ENCODE measurements around the gene PTPN4. TPM values are rescaled to one million over a fixed set of nuclear protein-coding genes. Genes with fewer than 3 reads are reported as not detected.
"Not testable (repeated sequence)": the region's sequence is repeated elsewhere in the genome, so short reads cannot be mapped to it uniquely, and the experiment has no call there.

Gene PTPN4
- total RNA-seq, 1 donor from 2014 or later = 47.2 TPM

- DNase-seq (ENCODE audit: low spot score) = not testable (repeated sequence)
Measured at GRCh38 chr2:119804409-119804808, 44.7 kb downstream of the PTPN4 start.

DNA sequence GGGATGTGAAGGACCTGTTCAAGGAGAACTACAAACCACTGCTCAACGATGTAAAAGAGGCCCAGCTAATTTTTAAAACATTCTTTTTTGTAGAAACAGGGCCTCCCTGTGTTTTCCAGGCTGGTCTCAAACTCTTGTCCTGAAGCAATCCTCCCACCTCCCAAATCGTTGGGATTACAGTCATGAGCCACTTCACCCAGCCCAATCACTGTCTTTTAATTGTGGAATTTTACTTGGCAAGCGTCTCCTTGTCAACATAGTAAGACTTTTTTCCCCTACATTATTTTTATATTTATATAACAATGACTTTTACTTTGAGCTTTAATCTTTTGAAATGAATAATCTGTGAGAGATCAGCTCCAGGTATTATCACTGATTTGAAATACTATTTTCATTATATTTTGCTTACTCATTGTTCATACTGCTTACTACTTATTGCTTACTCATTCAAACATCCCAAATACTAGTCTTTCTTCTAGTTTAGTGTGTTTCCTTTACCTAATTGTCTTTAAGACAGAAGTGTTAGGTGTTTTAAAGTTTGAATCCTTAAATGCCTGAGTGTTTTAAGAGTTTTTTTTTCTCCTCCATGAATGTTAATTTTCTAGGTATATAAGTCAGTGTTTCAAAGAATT, 48.9 kb downstream of the PTPN4 start:
- no peak for DNase-seq (ENCODE audit: low spot score)

DNA sequence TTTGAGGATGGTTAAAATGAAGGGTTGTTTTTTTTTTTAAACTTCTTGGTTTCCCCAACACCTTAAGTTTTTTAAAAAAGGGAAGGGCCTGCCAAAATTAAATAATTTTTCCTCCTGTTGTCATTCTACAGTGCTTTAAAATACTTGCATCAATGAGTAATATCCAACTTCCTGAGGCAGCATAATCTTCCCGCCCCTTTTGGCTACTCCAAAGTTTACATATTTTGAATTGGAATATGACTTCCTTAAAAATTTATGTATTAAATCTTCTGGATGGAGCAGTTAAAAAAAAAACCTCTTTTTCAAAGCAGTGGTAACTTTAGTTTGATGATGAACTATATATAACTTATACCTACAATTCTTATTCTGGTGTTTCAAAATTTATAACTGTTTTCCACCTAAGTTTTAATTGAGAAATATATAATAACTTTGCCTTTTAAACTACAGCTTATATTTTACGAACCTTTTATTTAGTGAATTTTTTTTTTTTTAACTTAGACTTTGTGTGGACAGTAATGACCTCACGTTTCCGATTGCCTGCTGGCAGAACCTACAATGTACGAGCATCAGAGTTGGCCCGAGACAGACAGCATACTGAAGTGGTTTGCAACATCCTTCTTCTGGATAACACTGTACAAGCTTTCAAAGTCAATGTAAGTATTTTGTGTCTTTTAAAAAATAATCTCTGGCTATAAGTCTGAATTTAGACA, 49.8 kb downstream of the PTPN4 start:
- DNase-seq (ENCODE audit: low spot score) = peak; percentile 41

DNA sequence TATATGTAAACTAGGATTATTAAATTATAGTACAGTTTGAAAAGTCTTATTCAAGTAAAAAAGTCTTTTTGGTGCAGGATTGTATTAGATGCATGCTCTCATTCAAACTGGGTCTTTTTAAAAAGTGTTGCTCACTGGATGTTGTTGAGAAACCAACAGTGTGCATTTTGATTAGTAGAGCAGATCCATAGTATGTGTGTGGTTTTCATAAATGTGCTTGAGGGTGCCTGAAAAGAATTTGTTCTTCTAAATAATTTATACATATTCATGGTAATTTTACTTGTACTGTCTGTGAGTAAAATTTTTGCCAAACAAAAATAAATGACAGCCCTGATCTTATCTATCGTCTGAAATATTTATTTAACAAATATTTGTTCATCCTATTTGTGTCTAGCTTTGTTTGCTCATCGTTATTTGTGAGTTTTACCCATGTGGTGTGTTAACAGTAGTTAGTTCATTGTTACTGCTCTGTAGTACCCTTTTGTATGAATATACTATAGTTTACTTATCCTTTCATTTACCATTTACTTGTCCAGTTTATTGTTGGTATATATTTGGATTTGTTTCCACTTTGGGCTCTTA, 50.4 kb downstream of the PTPN4 start:
- DNase-seq (ENCODE audit: low spot score) = no peak

DNA sequence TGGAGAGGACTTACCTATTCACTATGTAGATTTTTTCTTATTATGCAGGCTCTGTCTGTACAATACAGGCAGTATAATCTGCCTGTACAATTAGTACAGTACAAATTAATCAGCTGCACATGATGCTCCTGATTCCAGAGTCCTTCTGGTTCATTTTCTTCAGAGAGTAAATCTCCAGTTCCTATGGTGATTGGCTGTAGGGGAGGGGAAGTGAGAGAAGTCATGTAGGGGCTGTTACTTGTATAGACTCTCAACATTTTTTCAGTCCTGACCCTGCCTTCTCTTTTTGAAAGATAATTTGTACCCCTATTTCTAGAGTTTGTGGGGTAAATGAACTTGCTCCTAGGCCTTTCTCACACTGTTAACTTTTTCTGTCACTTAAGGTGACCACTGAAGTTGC, 54.5 kb downstream of the PTPN4 start:
- no peak for DNase-seq (ENCODE audit: low spot score)

DNA sequence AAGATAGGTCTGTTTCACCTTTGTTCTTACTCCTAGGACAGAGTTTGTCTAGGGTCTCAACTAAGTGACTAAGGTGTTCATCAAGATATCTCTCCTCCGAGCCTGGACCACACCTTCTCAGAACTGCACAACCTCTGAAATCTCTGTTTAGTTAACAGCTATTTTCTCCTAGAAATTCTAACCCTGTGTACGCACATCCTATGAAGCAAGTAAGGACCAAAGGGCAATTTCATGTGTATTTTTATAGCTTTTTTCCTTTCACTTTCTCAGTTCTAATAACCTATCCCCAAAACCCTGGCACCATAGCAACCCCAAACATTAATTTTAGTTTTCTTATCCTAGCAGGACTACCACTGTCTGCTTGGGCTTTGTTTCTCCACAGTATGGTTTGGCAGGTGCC, 59.1 kb downstream of the PTPN4 start:
- DNase-seq (ENCODE audit: low spot score) = no peak

DNA sequence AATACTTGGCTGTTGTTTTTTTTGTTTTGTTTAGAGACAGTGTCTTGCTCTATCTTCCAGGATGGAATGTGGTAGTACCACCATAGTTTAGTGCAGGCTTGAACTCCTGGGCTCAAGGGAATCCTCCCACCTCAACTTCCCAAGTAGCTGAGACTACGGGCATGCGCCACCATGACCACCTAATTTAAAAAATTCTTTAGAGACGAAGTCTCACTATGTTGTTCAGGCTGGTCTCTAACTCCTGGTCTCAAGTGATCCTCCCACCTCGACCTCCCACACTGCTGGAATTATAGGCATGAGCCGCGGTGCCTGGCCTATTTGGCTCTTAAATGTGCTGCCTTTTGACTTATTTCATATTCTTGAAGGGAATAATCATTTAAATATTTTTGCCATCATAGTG, 60.1 kb downstream of the PTPN4 start:
- DNase-seq (ENCODE audit: low spot score) = no peak

- DNase-seq (ENCODE audit: low spot score) = no peak
Measured at GRCh38 chr2:119820275-119820674, 60.6 kb downstream of the PTPN4 start.

DNA sequence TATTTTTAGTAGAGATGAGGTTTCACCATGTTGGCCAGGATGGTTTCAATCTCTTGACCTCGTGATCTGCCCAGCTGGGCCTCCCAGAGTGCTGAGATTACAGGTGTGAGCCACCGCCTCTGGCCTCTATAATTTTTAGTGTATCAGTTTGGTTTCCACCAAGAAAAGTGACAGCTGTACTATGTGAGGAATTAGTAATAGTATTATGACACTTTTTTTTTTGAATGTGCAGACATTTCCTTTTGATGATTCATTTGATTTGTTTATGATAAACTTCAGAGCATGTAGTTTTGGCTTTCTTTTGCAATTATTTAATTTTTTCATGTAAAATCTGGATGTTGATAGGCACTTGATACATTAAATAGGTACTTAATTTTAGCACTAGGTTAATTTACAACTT, 61.5 kb downstream of the PTPN4 start:
- DNase-seq (ENCODE audit: low spot score) = no peak

GRCh38 chr2:119823734-119824334, 64.1 kb downstream of the PTPN4 start:
- peak; percentile 27 for DNase-seq (ENCODE audit: low spot score)

DNA sequence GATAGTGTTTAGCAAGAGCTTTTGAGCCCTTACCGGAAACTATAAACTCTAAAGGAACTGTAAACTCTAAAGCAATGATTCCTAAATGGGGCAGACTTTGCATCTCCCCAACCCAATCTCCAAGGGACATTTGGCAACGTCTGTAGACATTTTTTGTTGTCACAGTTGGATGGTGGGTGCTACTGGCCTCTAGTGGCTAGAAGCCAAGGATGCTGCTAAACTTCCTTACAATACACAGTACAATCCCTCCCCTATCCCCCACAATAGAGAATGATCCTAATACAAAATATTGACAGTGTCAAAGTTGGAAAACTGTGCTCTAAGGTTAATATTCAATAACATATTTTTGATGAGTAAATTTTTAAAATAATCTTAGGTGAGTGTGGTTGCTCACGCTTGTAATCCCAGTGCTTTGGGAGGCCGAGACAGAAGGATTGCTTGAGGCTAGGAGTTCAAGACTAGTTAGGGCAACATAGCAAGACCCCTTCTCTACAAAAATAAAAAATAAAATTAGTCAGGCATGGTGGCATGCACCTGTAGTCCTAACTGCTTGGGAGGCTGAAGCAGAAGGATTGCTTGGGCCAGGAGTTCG, 66.7 kb downstream of the PTPN4 start:
- peak; percentile 13 for DNase-seq (ENCODE audit: low spot score)

DNA sequence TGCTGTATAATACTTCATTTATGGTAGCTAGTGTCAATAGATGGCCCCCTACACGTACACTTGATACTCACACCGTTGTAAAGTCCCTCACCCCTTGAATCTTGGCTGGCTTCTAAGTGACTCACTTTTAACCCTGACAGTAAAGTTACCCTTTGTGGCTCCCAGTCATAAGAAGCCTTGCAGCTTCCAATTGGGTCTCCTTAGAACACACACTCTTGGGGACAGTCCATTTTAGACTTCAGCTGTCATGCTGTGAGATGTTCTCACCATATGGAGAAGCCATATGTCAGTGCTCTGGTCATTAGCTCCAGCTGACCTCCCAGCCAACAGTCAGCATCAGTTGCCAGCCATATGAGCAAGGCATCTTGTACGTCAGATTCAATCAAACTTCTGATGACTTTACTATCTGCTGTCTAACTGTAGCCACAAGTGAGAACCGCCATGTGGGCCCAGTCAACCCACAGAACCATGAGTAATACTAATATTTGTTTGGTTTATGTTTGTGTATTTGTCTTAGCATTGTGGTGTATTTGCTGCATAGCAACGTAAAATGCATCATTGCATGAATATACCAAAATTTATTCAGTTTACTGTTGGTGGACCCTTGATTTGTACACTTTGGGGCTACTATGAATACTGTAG, 68.3 kb downstream of the PTPN4 start:
- DNase-seq (ENCODE audit: low spot score) = no peak

GRCh38 chr2:119836455-119837142, 76.9 kb downstream of the PTPN4 start:
- no peak for DNase-seq (ENCODE audit: low spot score)

DNA sequence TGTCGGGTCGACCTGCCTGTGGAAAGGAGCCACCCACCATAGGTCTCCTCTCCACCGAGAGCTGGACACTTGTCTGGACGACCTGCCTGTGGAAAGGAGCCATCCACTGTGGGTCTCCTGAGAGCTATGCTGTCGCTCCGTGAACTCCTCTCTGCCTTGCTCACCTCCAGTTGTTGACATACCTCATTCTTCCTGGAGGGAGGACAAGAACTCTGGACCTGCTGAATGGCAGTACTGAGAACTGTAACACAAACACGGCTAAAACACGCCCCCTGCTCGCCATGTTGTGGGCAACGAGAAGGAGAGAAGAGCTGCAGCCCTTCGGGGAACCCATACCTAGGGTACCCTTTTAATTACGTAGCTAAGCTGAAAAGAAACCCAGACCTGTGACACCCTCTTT, 77.6 kb downstream of the PTPN4 start:
- DNase-seq (ENCODE audit: low spot score) = no peak

- DNase-seq (ENCODE audit: low spot score) = no peak
Measured at GRCh38 chr2:119837759-119838158, 78.0 kb downstream of the PTPN4 start.

DNA sequence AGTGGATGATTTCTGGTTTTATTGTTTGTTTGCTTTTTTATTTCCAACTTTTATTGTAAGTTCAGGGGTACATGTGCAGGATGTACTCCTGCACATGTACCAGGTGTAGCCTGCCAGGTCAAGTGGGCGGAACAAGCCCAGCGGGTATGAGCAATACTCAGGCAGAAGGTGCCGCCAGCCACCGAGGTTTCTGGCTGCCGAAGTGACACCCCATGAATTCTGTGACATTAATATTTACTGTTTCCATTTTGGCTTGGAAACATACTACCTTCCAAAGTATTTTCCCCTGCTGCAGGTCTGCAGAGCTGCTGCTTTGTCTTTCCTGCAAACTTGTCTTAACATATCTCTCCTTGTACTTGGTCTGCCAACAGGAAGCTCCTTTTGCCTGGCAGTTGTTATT, 78.5 kb downstream of the PTPN4 start:
- no peak for DNase-seq (ENCODE audit: low spot score)

DNA sequence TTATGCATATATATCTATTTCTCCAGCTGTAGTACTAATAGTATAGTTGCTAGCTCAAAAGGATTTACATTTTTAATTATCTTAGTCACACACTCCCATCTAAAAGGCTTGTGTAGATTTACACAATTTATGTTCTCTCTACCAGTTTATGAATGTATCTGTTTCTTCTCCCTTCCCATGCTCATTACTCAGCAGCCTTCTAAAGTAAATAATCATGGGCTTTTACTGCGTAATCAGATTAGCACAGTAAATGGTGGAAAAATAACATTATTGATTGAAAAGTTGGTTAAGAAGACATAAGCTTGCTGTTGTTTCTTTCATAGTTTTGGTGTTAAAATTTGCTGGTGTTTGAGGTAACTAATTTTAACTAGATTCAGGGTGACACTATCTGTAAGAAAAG, 81.8 kb downstream of the PTPN4 start:
- no peak for DNase-seq (ENCODE audit: low spot score)

GRCh38 chr2:119846021-119846420, 86.3 kb downstream of the PTPN4 start:
- DNase-seq (ENCODE audit: low spot score) = no peak

DNA sequence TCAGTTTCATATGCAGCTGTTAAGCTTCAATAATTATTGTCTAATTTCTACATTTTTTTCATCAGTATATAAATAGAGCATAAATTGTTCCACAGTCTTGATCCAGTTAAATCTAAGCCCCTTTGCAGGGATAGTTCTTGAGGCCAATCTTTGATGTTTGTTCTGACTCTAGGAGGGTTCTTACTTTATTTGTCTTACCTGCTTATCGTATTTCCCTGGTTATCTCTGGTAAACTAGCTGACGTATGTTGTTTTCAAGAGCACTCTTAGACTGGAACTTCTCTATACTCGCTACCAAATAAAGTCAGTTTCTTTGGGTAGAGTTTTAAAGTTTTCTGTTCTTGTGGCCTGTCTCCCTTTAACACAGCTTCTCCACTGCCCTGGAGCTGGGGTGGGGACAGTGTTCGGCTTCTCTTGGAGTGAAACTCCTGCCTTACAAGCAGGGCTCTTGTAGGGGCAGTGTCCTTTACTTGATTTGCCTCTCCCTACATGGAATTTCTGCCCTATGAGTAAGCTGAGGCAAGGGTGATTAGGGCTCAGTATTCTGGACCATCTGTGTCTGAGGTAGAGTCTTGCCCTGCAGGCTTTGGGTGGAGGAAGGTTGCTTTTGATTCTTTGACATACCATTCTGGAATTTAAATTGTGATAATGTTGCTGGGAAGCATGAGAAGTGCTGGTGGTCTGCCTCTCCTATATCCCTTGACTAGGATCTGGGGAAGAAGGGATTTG, 90.3 kb downstream of the PTPN4 start:
- DNase-seq (ENCODE audit: low spot score) = no peak

DNA sequence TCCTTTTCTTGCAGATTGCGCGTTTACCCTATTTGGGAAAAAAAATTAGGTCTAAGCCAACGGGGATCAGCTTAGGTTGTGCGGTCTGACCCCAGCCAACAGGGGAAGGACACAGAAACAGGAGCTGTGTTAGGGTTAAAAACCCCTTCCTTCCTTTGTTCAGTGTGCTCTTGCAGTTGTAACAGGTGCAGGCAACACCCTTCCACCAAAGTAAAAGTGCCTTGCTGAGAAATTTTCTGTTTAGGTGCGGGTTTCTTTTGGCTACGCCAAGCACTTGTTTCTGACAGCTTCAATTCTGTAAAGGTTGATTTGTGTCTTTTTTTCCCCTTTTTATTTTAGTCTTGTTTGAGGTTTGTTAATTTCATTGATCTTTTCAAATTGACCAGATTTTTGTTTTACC, 92.5 kb downstream of the PTPN4 start:
- no peak for DNase-seq (ENCODE audit: low spot score)

Measured in umbilical cord (tissue), 2 donors.